Thyroid gland (tissue), 4 donors: ENCODE results near the gene PRPF40B. TPM values are rescaled to one million over a fixed set of nuclear protein-coding genes. Genes with fewer than 3 reads are reported as not detected.

Source experiments
- DNase-seq, 2 donors: peaks; one replicate each; pipeline ENCODE4 v3.0.0-alpha.2; 2019
- H3K27ac ChIP-seq, 3 donors: fragments of 200-600 bp; sonication (generic); 1 replicate in 2 of 3; 2 replicates in 1 of 3; pipeline ENCODE4 v1.5.1; 2016 to 2019; ENCODE audit warnings: mild to moderate bottlenecking in 1 of 3, moderate library complexity in 1 of 3
- H3K27me3 ChIP-seq: fragments of 200-600 bp; sonication (generic); one replicate; pipeline ENCODE4 v1.5.1; 2019
- H3K36me3 ChIP-seq, 2 donors: fragments of 200-600 bp; sonication (generic); one replicate each; pipeline ENCODE4 v1.5.1; 2016 to 2019
- H3K4me1 ChIP-seq, 2 donors: fragments of 200-600 bp; sonication (generic); one replicate each; pipeline ENCODE4 v1.5.1; 2017 to 2019
- H3K4me3 ChIP-seq, 3 donors: fragments of 200-600 bp; sonication (generic); replicated peaks in 1 of 3; 1 replicate in 2 of 3; 2 replicates in 1 of 3; pipeline ENCODE4 v1.5.1; 2016; ENCODE audit warnings: mild to moderate bottlenecking in 1 of 3
- H3K9me3 ChIP-seq: fragments of 200-600 bp; sonication (generic); one replicate; pipeline ENCODE4 v1.5.1; 2017
- CTCF ChIP-seq, 6 experiments: fragments of 200-600 bp in 3 of 6; fragments of 450-650 bp in 3 of 6; sonication (generic) in 3 of 6; IDR thresholded peaks; one replicate each; pipeline ENCODE4 v1.5.1; 2016 to 2019; ENCODE audit warnings: antibody characterized with exemption in 6 of 6, mild to moderate bottlenecking in 2 of 6, inconsistent platforms in 1 of 6, moderate library complexity in 1 of 6
- POLR2A ChIP-seq, 2 donors: fragments of 450-650 bp; IDR thresholded peaks; one replicate each; pipeline ENCODE4 v1.6.1; 2017; ENCODE audit warnings: antibody characterized with exemption in 2 of 2, mild to moderate bottlenecking in 2 of 2, moderate library complexity in 1 of 2
- WGBS, 2 donors: methylation state at CpG; one replicate each; pipeline ENCODE4 v1.1.5; 2017; 5-methylcytosine and 5-hydroxymethylcytosine counted together
- intact Hi-C: fragments of 100-400 bp; cut with DNase I; formaldehyde crosslinking; loops from one replicate; pipeline ENCODE4 v1.15.1; 2023
- total RNA-seq, 4 donors: library from RNA; depleted of rRNA; stranded (reverse); fragments of >200 nt; gene quantifications; one replicate each; pipeline ENCODE4 v1.2.3, GENCODE V29; 2016

PRPF40B gene
- 10 to 100 TPM; 29.5 to 39.7 (median 34.4) TPM for total RNA-seq

GRCh38 chr12:49623142-49623904 lies at the start of gene PRPF40B:
Gene PRPF40B, plus strand, starts transcription at chr12:49623561. Its CDS starts 30 bp downstream, at chr12:49623591.
- peak; percentile 88 to 89 for DNase-seq
- Histone ChIP-seq H3K4me3 (peak within 1 kb of the TSS; percentile 36 to 75 (median 51)), H3K4me1 (peaks cover 8 to 13% of the 10 kb centered on the region in 2 donors), H3K36me3 (no peaks in the 10 kb centered on the region), H3K27ac (peak within 1 kb of the TSS; percentile 69 to 91 (median 74)), H3K27me3 (no peaks in the 10 kb centered on the region), H3K9me3 (no peaks in the 10 kb centered on the region)
- WGBS, 2 donors: 2% methylated on average over 21 to 28 of the region's 76 CpGs
- peak in 1 of 2 donors; percentile 93 for TF ChIP-seq POLR2A (IDR thresholded peaks at IDR 0.05)
- peak in 3 of 6 experiments; percentile 41 to 53 (median 52) for TF ChIP-seq CTCF (IDR thresholded peaks at IDR 0.05)
- intact Hi-C loops: no loop called here

GRCh38 chr12:49577589-49578315 lies 45.6 kb upstream of the PRPF40B start:
- H3K27me3 ChIP-seq: no peaks in the 10 kb centered on the region
- TF ChIP-seq CTCF (IDR thresholded peaks at IDR 0.05): no peak
- TF ChIP-seq POLR2A (IDR thresholded peaks at IDR 0.05): no peak
- 66 to 77% methylated on average over 8 to 9 of the region's 9 CpGs for WGBS, 2 donors
- H3K36me3 ChIP-seq: no peaks in the 10 kb centered on the region
- H3K4me3 ChIP-seq: no peak overlapping the region
- no peak overlapping the region for H3K27ac ChIP-seq
- no peak for DNase-seq
- H3K9me3 ChIP-seq: no peaks in the 10 kb centered on the region
- intact Hi-C loops: loop anchor here (10.0 kb wide), 1 partner anchor 213 kb away; the partner anchor contains the start of gene SPATS2
- peaks cover 6 to 16% of the 10 kb centered on the region in 2 donors for H3K4me1 ChIP-seq

GRCh38 chr12:49578471-49579112 lies 44.8 kb upstream of the PRPF40B start:
- Histone ChIP-seq H3K36me3 (no peaks in the 10 kb centered on the region), H3K4me1 (peaks cover 13 to 22% of the 10 kb centered on the region in 2 donors), H3K27ac (no peak overlapping the region), H3K4me3 (no peak overlapping the region), H3K9me3 (no peaks in the 10 kb centered on the region), H3K27me3 (no peaks in the 10 kb centered on the region)
- 82% methylated on average over 13 of the region's 13 CpGs for WGBS, 2 donors
- no peak for TF ChIP-seq CTCF (IDR thresholded peaks at IDR 0.05)
- no peak for TF ChIP-seq POLR2A (IDR thresholded peaks at IDR 0.05)
- no peak for DNase-seq
- intact Hi-C loops: loop anchor here (10.0 kb wide), 1 partner anchor 214 kb away; the partner anchor contains the start of gene SPATS2

GRCh38 chr12:49580572-49581535 lies 42.5 kb upstream of the PRPF40B start:
- WGBS, 2 donors: 22 to 28% methylated on average over 5 to 7 of the region's 8 CpGs
- no peak overlapping the region for H3K27ac ChIP-seq
- H3K4me3 ChIP-seq: no peak overlapping the region
- peaks cover 13 to 22% of the 10 kb centered on the region in 2 donors for H3K4me1 ChIP-seq
- no peaks in the 10 kb centered on the region for H3K27me3 ChIP-seq
- H3K36me3 ChIP-seq: peaks cover 0 to 3% of the 10 kb centered on the region in 2 donors
- peak; percentile 90 to 92 for DNase-seq
- intact Hi-C loops: no loop called here
- TF ChIP-seq CTCF (IDR thresholded peaks at IDR 0.05): peak; percentile 25 to 93 (median 85)
- no peak for TF ChIP-seq POLR2A (IDR thresholded peaks at IDR 0.05)
- no peaks in the 10 kb centered on the region for H3K9me3 ChIP-seq
